Measurements from ENCODE around the gene GRHL3. TPM values are rescaled to one million over a fixed set of nuclear protein-coding genes. Genes with fewer than 3 reads are reported as not detected.

The GRHL3 gene
- total RNA-seq, 4 donors from 2014 or later: not detected

- Histone ChIP-seq H3K36me3 (no peaks in the 10 kb centered on the region), H3K9me3 (no peaks in the 10 kb centered on the region), H3K27me3 (no peaks in the 10 kb centered on the region), H3K4me1 (peaks cover 7 to 41% (median 10%) of the 10 kb centered on the region in 4 donors), H3K4me3 (no peak overlapping the region), H3K27ac (no peak overlapping the region)
- in situ Hi-C loops (cut with MboI; ENCODE audit: low pct_ligation_motif_present in 1 of 4, low pct_unique_long_range_greater_than_20kb in 1 of 4, low sequenced_read_pairs in 3 of 4): loop anchor here in 2 of 4 donors (5.0 to 25.0 kb wide), 2 partner anchors 186 to 326 kb away; no protein-coding TSS in a partner anchor
- intact Hi-C loops (cut with DNase I; ENCODE audit: low total_unique reads): no loop called here
- no peak for TF ChIP-seq EP300 (IDR thresholded peaks at IDR 0.05; ENCODE audit: low read depth)
- no peak for TF ChIP-seq POLR2AphosphoS5 (IDR thresholded peaks at IDR 0.05)
- TF ChIP-seq POLR2A (IDR thresholded peaks at IDR 0.05): no peak
- no peak for TF ChIP-seq CTCF (IDR thresholded peaks at IDR 0.05)
- no peak for DNase-seq
- WGBS, 2 donors (ENCODE audit: low coverage in 1 of 2): 92 to 93% methylated on average over 8 of the region's 8 CpGs
These were observed 69.3 kb downstream of the GRHL3 start for GRCh38 chr1:24388331-24388885.

GRCh38 chr1:24389231-24389678 is 70.1 kb downstream of the GRHL3 start:
- in situ Hi-C loops (cut with MboI; ENCODE audit: low pct_ligation_motif_present in 1 of 4, low pct_unique_long_range_greater_than_20kb in 1 of 4, low sequenced_read_pairs in 3 of 4): loop anchor here in 2 of 4 donors (5.0 to 25.0 kb wide), 2 partner anchors 187 to 327 kb away; no protein-coding TSS in a partner anchor
- intact Hi-C loops (cut with DNase I; ENCODE audit: low total_unique reads): no loop called here
- Histone ChIP-seq H3K27ac (peak overlapping the region in 1 of 4 donors; percentile 23), H3K36me3 (no peaks in the 10 kb centered on the region), H3K4me1 (peaks cover 7 to 49% (median 10%) of the 10 kb centered on the region in 4 donors), H3K27me3 (no peaks in the 10 kb centered on the region), H3K4me3 (no peak overlapping the region), H3K9me3 (no peaks in the 10 kb centered on the region)
- TF ChIP-seq POLR2AphosphoS5 (IDR thresholded peaks at IDR 0.05): no peak
- no peak for TF ChIP-seq POLR2A (IDR thresholded peaks at IDR 0.05)
- TF ChIP-seq CTCF (IDR thresholded peaks at IDR 0.05): no peak
- TF ChIP-seq EP300 (IDR thresholded peaks at IDR 0.05; ENCODE audit: low read depth): no peak
- peak; percentile 29 for DNase-seq
- WGBS, 2 donors (ENCODE audit: low coverage in 1 of 2): 48 to 60% methylated on average over 3 to 4 of the region's 4 CpGs

- peak; percentile 81 for DNase-seq
- Histone ChIP-seq H3K27ac (peak overlapping the region; percentile 82 to 87 (median 84)), H3K4me1 (peaks cover 7 to 41% (median 10%) of the 10 kb centered on the region in 4 donors), H3K9me3 (no peaks in the 10 kb centered on the region), H3K4me3 (peak overlapping the region in 1 of 4 donors; percentile 23), H3K27me3 (no peaks in the 10 kb centered on the region), H3K36me3 (no peaks in the 10 kb centered on the region)
- intact Hi-C loops (cut with DNase I; ENCODE audit: low total_unique reads): no loop called here
- 14 to 32% methylated on average over 3 to 12 of the region's 12 CpGs for WGBS, 2 donors (ENCODE audit: low coverage in 1 of 2)
- TF ChIP-seq POLR2AphosphoS5 (IDR thresholded peaks at IDR 0.05): peak in 2 of 3 donors; percentile 12 to 19
- TF ChIP-seq POLR2A (IDR thresholded peaks at IDR 0.05): no peak
- TF ChIP-seq CTCF (IDR thresholded peaks at IDR 0.05): peak; percentile 89 to 98 (median 90)
- in situ Hi-C loops (cut with MboI; ENCODE audit: low pct_ligation_motif_present in 1 of 4, low pct_unique_long_range_greater_than_20kb in 1 of 4, low sequenced_read_pairs in 3 of 4): loop anchor here (5.0 to 25.0 kb wide), 4 partner anchors 189 to 329 kb away; no protein-coding TSS in a partner anchor
These were observed 72.0 kb downstream of the GRHL3 start for GRCh38 chr1:24390924-24391782.

Measured in transverse colon (tissue), 4 donors.